NB4 (cell line): ENCODE results near the gene COL4A4.

Experiments used
- TF ChIP-seq, protein P1 (sequence below): IDR thresholded peaks from one replicate; pipeline ENCODE4 v1.5.1; 2012; ENCODE audit warnings: low read depth, low read length
- TF ChIP-seq, protein P2 (sequence below): IDR thresholded peaks from 2 replicates; pipeline ENCODE4 v1.6.1; 2011; ENCODE audit warnings: low read depth, low read length

DNA sequence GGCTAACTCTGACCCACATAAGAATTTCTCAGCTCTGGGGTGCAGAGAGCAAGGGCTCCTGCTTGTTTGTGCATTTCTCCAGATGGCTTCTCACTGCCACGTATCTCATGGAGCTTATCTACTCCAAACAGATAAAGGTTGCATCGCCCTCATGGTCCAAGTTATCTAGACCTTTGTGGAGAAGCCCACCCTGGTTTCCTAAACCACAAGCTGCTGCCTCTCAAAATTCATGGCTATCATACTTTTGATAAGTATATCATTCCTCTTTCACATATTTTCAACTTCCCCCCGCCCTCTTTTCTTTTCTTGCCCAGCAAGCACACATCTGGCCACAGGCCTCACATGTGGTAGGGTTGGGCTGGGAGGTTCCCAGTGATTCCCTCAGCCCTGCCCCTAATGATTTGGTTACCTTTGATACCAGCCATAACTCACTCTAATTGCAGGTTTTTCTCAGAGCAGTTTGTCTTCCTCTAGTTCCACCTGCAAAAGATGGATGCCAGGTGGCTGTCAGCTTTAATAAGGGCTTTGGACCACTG lies 182.1 kb downstream of the COL4A4 start:
- TF ChIP-seq, protein P1, sequence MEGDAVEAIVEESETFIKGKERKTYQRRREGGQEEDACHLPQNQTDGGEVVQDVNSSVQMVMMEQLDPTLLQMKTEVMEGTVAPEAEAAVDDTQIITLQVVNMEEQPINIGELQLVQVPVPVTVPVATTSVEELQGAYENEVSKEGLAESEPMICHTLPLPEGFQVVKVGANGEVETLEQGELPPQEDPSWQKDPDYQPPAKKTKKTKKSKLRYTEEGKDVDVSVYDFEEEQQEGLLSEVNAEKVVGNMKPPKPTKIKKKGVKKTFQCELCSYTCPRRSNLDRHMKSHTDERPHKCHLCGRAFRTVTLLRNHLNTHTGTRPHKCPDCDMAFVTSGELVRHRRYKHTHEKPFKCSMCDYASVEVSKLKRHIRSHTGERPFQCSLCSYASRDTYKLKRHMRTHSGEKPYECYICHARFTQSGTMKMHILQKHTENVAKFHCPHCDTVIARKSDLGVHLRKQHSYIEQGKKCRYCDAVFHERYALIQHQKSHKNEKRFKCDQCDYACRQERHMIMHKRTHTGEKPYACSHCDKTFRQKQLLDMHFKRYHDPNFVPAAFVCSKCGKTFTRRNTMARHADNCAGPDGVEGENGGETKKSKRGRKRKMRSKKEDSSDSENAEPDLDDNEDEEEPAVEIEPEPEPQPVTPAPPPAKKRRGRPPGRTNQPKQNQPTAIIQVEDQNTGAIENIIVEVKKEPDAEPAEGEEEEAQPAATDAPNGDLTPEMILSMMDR, result no peak
- TF ChIP-seq, protein P2, sequence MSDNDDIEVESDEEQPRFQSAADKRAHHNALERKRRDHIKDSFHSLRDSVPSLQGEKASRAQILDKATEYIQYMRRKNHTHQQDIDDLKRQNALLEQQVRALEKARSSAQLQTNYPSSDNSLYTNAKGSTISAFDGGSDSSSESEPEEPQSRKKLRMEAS, result no peak
